Measurements from ENCODE around the gene GPR6. TPM values are rescaled to one million over a fixed set of nuclear protein-coding genes. Genes with fewer than 3 reads are reported as not detected.

The GPR6 gene
- total and polyA plus RNA-seq, 2 of the 8 experiments (the other 6 are each of a cell fraction or from before 2014, with no cell fraction given) = 0.18 to 0.37 TPM

GRCh38 chr6:110018486-110018885 lies 40.4 kb downstream of the GPR6 start:
- Histone ChIP-seq H2AK5ac (ENCODE audit: low read depth, low read length) (no peak overlapping the region), H3K4me2 (ENCODE audit: insufficient read depth in 1 of 2, low read depth in 2 of 2, low read length in 2 of 2) (no peak overlapping the region), H3K4me3 (ENCODE audit: extremely low read depth in 1 of 4, insufficient read depth in 2 of 4, low read depth in 3 of 4, low read length in 4 of 4) (no peak overlapping the region), H2AFZ (ENCODE audit: low read length) (no peak overlapping the region), H3K79me1 (ENCODE audit: low read depth, low read length) (no peaks in the 10 kb centered on the region), H4K91ac (replicated peaks; ENCODE audit: insufficient read length, low read length) (no peak overlapping the region), H3K4me1 (replicated peaks in 1 of 4; ENCODE audit: control insufficient read depth in 3 of 4, insufficient read depth in 4 of 4, low read length in 3 of 4) (no peaks in the 10 kb centered on the region), H2BK12ac (ENCODE audit: low read depth, low read length) (no peak overlapping the region), H2BK5ac (ENCODE audit: low read depth, low read length) (no peak overlapping the region), H3K9ac (replicated peaks in 1 of 4; ENCODE audit: extremely low read depth in 1 of 4, low read depth in 3 of 4, low read length in 3 of 4) (no peak overlapping the region; a peak in 1 of 7 replicates), H3K27ac (ENCODE audit: low read depth, low read length) (no peak overlapping the region), H2BK120ac (replicated peaks; ENCODE audit: low read depth, low read length) (no peak overlapping the region), H2BK15ac (ENCODE audit: low read length) (no peak overlapping the region), H3K36me3 (ENCODE audit: control insufficient read depth in 2 of 4, insufficient read depth in 4 of 4, low read length in 3 of 4) (no peaks in the 10 kb centered on the region), H3K23me2 (ENCODE audit: low read depth, low read length) (no peaks in the 10 kb centered on the region), H4K8ac (ENCODE audit: extremely low read depth, insufficient read depth, low read length) (no peak overlapping the region), H3K18ac (ENCODE audit: extremely low read depth, low read length) (no peak overlapping the region), H3K14ac (ENCODE audit: insufficient read length) (no peak overlapping the region), H4K5ac (ENCODE audit: insufficient read length, low read depth, low read length) (no peak overlapping the region), H3K23ac (ENCODE audit: insufficient read length) (no peak overlapping the region), H3K27me3 (replicated peaks in 1 of 4; ENCODE audit: control insufficient read depth in 3 of 4, extremely low read depth in 1 of 4, insufficient read depth in 3 of 4, low read length in 3 of 4) (no peaks in the 10 kb centered on the region; a peak in 1 of 7 replicates), H3K56ac (replicated peaks; ENCODE audit: insufficient read length, low read depth, low read length) (no peak overlapping the region), H3K4ac (replicated peaks; ENCODE audit: insufficient read length, low read depth, low read length) (no peak overlapping the region), H3K79me2 (ENCODE audit: control insufficient read depth in 1 of 2, insufficient read depth in 2 of 2, low read length in 2 of 2) (no peaks in the 10 kb centered on the region), H3K9me3 (ENCODE audit: insufficient read depth in 2 of 2, low read depth in 1 of 2, low read length in 1 of 2) (no peaks in the 10 kb centered on the region), H2BK20ac (ENCODE audit: low read length) (no peak overlapping the region), H4K20me1 (replicated peaks in 1 of 2; ENCODE audit: control insufficient read depth in 1 of 2, insufficient read depth in 2 of 2, low read length in 2 of 2) (no peaks in the 10 kb centered on the region)
- WGBS, 2 experiments (ENCODE audit: extremely low coverage in 1 of 2, insufficient coverage in 1 of 2, insufficient read length in 1 of 2, insufficient replicate concordance in 2 of 2, low coverage in 1 of 2, low lambda C conversion rate in 2 of 2, missing lambda C conversion rate in 1 of 2) = 86% methylated on average over 5 of the region's 5 CpGs; no CpG with 5 or more reads in 1 of the 2 experiments
- DNase-seq (ENCODE audit: low read depth in 1 of 2, low spot score in 2 of 2) (no peak), FAIRE-seq (no peak)
- CTCF ChIA-PET (ENCODE audit: partially characterized antibody) = interaction anchor here (1.1 to 4.9 kb wide), 2 partner anchors 20 to 422 kb away, joined by 3 to 35 read pairs; no protein-coding TSS in a partner anchor
- POLR2A ChIA-PET (ENCODE audit: partially characterized antibody) = no interaction called here
- TF ChIP-seq CEBPB (IDR thresholded peaks at IDR 0.05; ENCODE audit: low read depth, low read length) = no peak

Measured in H1 (cell line).